HG02623 (cell line): ENCODE data around the gene BRMS1.
"Not testable (repeated sequence)": the region's sequence is repeated elsewhere in the genome, so short reads cannot be mapped to it uniquely, and the experiment has no call there.

Experiments
- ATAC-seq: cut with Tn5 transposase; IDR thresholded peaks from one replicate; pipeline ENCODE4 v1.9.1; 2021; ENCODE audit warnings: moderate library complexity; ENCODE audit not compliant: unreplicated experiment

BRMS1 gene

GRCh38 chr11:66312549-66313320, 32.2 kb downstream of the BRMS1 start:
- ATAC-seq, result peak; percentile 52

GRCh38 chr11:66311965-66312548, 32.8 kb downstream of the BRMS1 start:
- ATAC-seq, result peak; percentile 50

DNA sequence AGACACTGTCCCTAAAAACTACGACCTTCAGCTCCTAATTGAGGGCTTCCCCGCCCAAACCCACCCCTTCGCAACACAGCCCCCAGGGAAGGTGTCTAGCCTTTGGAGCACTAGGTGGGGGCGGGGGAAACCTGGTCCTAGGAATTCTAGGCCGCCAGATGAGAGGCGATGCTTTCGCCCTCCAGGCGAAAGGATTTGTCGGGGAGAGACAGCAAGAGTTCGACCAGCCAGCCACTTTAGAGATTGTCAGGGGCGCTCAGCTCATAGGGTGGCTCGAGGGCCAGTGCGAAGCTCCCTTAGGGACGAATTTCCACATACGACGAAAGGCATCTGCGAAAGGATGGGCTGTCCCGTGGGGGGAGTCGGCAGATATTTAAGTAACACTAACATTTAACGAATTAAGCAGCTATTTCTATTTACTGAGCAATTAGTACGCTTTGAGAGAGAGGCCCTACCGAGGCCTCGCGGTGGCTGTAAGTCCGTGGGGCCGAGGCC, 33.4 kb downstream of the BRMS1 start:
- ATAC-seq, result no peak

DNA sequence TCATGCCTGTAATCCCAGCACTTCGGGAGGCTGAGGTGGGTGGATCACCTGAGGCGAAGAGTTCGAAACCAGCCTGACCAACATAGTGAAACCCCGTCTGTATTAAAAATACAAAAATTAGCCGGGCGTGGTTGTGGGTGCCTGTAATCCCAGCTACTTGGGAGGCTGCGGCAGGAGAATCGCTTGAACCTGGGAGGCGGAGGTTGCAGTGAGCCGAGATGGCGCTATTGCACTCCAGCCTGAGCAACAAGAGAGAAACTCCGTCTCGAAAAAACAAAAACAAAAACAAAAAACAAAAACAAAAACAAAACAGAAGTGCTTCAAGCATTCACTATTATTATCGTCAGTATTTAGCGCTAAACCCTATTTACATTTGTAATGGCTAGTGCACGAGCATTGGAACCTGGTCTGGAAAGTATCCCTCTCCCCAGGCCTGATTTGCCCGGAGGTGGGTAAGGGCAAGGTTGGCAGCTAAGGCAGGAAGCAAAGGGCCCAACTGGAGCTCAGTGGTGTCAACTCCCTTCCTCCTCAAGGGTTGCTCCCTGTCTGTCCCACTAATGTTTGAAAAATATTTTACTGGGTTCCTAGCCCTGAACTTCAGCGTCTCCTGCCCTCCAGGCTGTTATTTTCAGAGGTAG, 34.0 kb downstream of the BRMS1 start:
- not testable (repeated sequence) for ATAC-seq

GRCh38 chr11:66310324-66310723, 34.6 kb downstream of the BRMS1 start:
- no peak for ATAC-seq

DNA sequence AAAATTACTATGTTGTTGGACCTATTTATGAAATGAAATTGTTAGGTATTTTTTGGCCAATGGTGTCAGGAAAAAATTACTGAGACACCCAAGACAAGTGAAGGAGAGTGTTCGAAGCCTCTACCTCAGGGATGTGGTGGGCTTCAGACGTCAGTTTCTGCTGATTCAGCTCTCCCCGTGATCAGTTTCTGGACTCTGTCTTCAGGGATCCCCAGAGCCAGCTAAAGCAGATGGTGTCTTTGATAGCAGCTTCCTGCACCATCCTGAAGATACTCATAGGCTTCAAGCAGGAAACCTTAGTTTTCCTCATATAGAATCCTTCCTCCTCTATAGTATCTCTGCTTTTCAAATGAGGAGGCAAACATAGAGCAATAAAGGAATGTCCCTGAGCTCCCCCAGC, 35.4 kb downstream of the BRMS1 start:
- ATAC-seq, result no peak

DNA sequence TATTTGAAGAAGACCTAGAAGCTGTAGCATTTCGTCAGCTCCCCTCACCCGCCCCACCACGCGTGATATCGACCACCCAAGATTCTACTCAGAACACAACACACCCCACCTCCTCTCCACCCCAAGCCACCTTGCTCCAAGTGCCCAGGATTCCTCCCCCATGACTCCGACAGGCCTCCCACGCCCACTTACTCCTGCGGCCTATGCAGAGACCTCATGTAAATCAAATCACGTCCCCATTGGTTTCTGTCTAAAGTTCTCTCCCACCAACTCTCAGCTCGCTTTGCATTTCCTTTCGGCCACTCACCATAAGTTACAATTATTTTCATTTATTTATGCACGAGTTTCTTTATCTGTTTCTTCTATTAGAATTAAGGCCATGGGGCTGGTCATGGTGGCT, 42.2 kb downstream of the BRMS1 start:
- ATAC-seq, result no peak

- no peak for ATAC-seq
Measured at GRCh38 chr11:66299186-66299585, 45.7 kb downstream of the BRMS1 start.

DNA sequence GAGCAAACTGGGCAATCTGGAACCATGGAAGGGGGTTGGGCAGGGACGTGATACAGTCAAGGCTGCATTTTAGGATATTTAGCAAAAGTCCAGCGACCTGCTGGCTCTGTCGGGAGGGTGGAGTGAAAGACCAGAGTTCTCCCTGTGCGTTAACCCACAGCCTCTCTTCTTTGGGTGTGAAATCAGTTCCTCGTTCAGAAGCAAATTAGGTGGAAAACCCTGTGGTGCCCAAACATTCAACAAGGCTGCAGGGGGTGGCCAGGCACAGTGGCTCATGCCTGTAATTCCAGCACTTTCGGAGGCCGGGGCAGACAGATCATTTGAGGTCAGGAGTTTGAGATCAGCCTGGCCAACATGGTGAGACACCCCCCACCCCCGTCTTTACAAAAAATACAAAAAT, 47.3 kb downstream of the BRMS1 start:
- no peak for ATAC-seq

- no peak for ATAC-seq
Measured at GRCh38 chr11:66294626-66295620, 50.0 kb downstream of the BRMS1 start.

DNA sequence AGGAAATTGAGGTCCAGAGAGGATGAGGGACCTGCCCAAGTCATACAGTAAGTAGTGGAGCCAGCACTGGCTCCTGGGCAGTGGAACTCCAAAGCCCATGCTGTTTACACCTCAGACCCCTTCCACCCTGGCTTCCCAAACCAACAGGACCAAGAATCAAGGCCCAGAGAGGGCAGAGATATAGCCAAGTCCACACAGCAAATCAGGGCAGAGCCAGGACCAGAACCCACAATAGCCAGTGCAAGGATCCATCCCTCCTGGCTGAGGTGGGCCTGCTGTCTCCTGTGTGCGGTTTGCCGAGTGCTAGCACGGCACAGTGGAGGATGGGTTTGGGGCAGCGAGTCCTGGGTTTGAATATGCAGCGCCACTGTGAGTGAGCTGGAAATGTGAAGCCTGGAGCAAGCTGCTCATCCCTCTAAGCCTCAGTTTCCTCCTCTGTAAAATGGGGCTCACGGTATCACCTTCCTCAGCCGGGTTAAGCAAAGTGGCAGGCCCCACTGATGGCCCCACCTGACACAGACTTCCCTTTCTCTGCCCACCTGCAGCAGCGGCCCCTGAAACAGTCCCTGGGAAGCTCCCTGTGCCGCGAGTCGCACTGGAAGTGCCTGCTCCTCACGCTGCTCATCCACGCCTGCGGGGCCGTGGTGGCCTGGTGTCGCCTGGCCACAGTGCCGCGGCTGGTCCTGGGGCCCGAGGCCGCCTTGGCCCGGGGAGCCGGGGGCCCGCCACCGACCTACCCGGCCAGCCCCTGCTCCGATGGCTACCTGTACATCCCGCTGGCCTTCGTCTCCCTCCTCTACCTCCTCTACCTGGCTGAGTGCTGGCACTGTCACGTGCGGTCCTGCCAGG, 50.9 kb downstream of the BRMS1 start:
- ATAC-seq, result no peak

GRCh38 chr11:66293352-66293751, 51.6 kb downstream of the BRMS1 start:
- ATAC-seq, result no peak

- ATAC-seq, result no peak
Measured at GRCh38 chr11:66292543-66293332, 52.2 kb downstream of the BRMS1 start.

- no peak for ATAC-seq
Measured at GRCh38 chr11:66291706-66292542, 53.0 kb downstream of the BRMS1 start, which contains the start of gene TMEM151A. Gene TMEM151A (plus strand): TSS chr11:66291894. CDS start chr11:66292014, 120 bp downstream.

DNA sequence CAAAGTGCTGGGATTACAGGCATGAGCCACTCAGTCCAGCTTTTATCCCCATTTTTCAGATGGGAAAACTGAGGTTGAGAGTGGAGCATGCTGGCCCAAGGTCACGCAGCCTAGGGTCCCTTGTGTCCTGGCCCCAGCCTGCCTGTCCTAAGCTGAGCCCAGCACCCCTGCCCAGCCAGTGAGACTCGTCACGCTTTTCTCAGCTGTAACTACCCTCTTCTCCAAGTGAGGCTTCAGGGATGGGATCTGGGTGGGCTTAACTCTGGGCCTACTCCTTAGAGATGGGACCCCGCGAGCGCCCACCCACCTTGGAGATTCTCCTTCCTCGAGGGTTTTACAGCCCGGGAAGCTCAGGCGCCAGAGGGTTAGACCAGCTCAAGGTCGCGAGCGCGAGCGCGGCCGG, 53.6 kb downstream of the BRMS1 start:
- no peak for ATAC-seq

- ATAC-seq, result no peak
Measured at GRCh38 chr11:66290330-66290621, 54.6 kb downstream of the BRMS1 start.

- peak; percentile 28 for ATAC-seq
Measured at GRCh38 chr11:66289548-66290329, 55.2 kb downstream of the BRMS1 start.
